ENCODE measurements around the gene RBM41. TPM values are rescaled to one million over a fixed set of nuclear protein-coding genes. Genes with fewer than 3 reads are reported as not detected.

RBM41 gene
- 11.4 and 12.2 TPM in 2 replicates for total RNA-seq

GRCh38 chrX:107118322-107119147 is at the start of gene RBM41:
TSS of gene RBM41 (minus strand) at chrX:107118822. CDS start at chrX:107118773, 49 bp downstream.

Other genes with a start within 250 kb of the RBM41 start
- not detected in 2 replicates for gene RIPPLY1, start 215.5 kb downstream of the RBM41 start, total RNA-seq
- gene CLDN2, start 198.4 kb downstream of the RBM41 start, total RNA-seq, result not detected in 2 replicates
- 36.2 and 41.2 TPM in 2 replicates for gene MORC4, start 118.6 kb downstream of the RBM41 start, total RNA-seq
- gene NUP62CL, start 87.6 kb upstream of the RBM41 start, total RNA-seq, result 0.12 and 0.16 TPM in 2 replicates
- gene DNAAF6, start 87.8 kb upstream of the RBM41 start, total RNA-seq, result not detected in 2 replicates